Measurements from ENCODE around the gene TGM3.

TGM3 gene

DNA sequence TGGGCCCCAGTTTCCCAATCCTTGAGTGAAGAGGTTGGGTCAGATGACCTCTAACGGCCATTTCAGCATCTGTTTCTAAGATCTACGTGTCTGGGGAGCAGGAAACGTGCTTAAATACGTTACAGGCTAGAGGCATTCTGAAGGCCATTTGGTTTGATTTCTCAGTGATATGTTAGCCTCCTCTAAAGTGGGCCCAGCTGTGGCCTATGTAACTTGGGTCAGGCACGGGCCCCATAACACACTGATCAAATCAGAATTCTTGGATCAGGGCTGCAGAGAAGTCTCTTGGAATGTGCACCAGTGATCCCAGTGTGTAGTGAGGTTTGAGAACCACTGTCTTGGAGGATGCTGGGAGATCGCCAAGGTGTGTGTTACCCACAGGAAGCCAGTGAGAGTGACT lies 36.1 kb upstream of the TGM3 start:
- Histone ChIP-seq H3K27ac (replicated peaks; ENCODE audit: low read length) (no peak overlapping the region), H4K91ac (ENCODE audit: low read depth, low read length, poor library complexity) (no peak overlapping the region), H4K8ac (ENCODE audit: low read depth, low read length) (no peak overlapping the region), H3K36me3 (replicated peaks in 1 of 2; ENCODE audit: control insufficient read depth in 2 of 2, insufficient read depth in 2 of 2, low read length in 2 of 2) (no peaks in the 10 kb centered on the region), H3K27me3 (ENCODE audit: control insufficient read depth in 3 of 3, insufficient read depth in 3 of 3, low read depth in 1 of 3, low read length in 3 of 3) (no peaks in the 10 kb centered on the region), H3K4me1 (ENCODE audit: control insufficient read depth in 2 of 2, insufficient read depth in 1 of 2, low read depth in 1 of 2, low read length in 2 of 2) (peaks cover 3 to 8% of the 10 kb centered on the region in 2 donors), H3K4me2 (ENCODE audit: insufficient read depth, low read length, poor library complexity, severe bottlenecking) (no peak overlapping the region), H3K9ac (ENCODE audit: low read depth, low read length, poor library complexity) (no peak overlapping the region), H2BK120ac (ENCODE audit: low read depth, low read length) (no peak overlapping the region), H3K23ac (ENCODE audit: low read depth, low read length, poor library complexity) (no peak overlapping the region), H3K14ac (ENCODE audit: low read length) (no peak overlapping the region), H3K18ac (ENCODE audit: low read length) (no peak overlapping the region), H2AK5ac (ENCODE audit: low read depth, low read length) (no peak overlapping the region), H2BK15ac (ENCODE audit: low read length) (no peak overlapping the region), H2AFZ (ENCODE audit: low read length) (no peak overlapping the region), H3K79me1 (ENCODE audit: low read depth, low read length) (no peaks in the 10 kb centered on the region), H2BK5ac (ENCODE audit: low read length) (no peak overlapping the region), H3K4me3 (ENCODE audit: low read length in 2 of 2) (no peak overlapping the region), H3K4ac (ENCODE audit: low read length) (no peak overlapping the region), H2BK12ac (ENCODE audit: low read length) (no peak overlapping the region), H3K9me3 (replicated peaks in 1 of 2; ENCODE audit: control insufficient read depth in 2 of 2, insufficient read depth in 1 of 2, low read depth in 1 of 2, low read length in 2 of 2) (no peaks in the 10 kb centered on the region)
- no peak for DNase-seq (ENCODE audit: low spot score)
- no CpG with 5 or more reads among the region's 6 CpGs for WGBS, 2 donors (ENCODE audit: extremely low coverage in 2 of 2, insufficient read length in 2 of 2, insufficient replicate concordance in 1 of 2)

- Histone ChIP-seq H3K4me3 (ENCODE audit: low read length in 2 of 2) (no peak overlapping the region), H3K14ac (ENCODE audit: low read length) (no peak overlapping the region), H2AK5ac (ENCODE audit: low read depth, low read length) (no peak overlapping the region), H3K4ac (ENCODE audit: low read length) (no peak overlapping the region), H3K36me3 (replicated peaks in 1 of 2; ENCODE audit: control insufficient read depth in 2 of 2, insufficient read depth in 2 of 2, low read length in 2 of 2) (no peaks in the 10 kb centered on the region), H3K9me3 (replicated peaks in 1 of 2; ENCODE audit: control insufficient read depth in 2 of 2, insufficient read depth in 1 of 2, low read depth in 1 of 2, low read length in 2 of 2) (no peaks in the 10 kb centered on the region), H2BK120ac (ENCODE audit: low read depth, low read length) (no peak overlapping the region), H4K91ac (ENCODE audit: low read depth, low read length, poor library complexity) (no peak overlapping the region), H2BK15ac (ENCODE audit: low read length) (no peak overlapping the region), H3K9ac (ENCODE audit: low read depth, low read length, poor library complexity) (no peak overlapping the region), H3K23ac (ENCODE audit: low read depth, low read length, poor library complexity) (no peak overlapping the region), H2BK12ac (ENCODE audit: low read length) (no peak overlapping the region), H3K4me2 (ENCODE audit: insufficient read depth, low read length, poor library complexity, severe bottlenecking) (no peak overlapping the region), H2BK5ac (ENCODE audit: low read length) (no peak overlapping the region), H4K8ac (ENCODE audit: low read depth, low read length) (no peak overlapping the region), H3K4me1 (ENCODE audit: control insufficient read depth in 2 of 2, insufficient read depth in 1 of 2, low read depth in 1 of 2, low read length in 2 of 2) (peaks cover 6 to 11% of the 10 kb centered on the region in 2 donors), H2AFZ (ENCODE audit: low read length) (no peak overlapping the region), H3K27me3 (ENCODE audit: control insufficient read depth in 3 of 3, insufficient read depth in 3 of 3, low read depth in 1 of 3, low read length in 3 of 3) (no peaks in the 10 kb centered on the region), H3K27ac (replicated peaks; ENCODE audit: low read length) (no peak overlapping the region), H3K18ac (ENCODE audit: low read length) (no peak overlapping the region), H3K79me1 (ENCODE audit: low read depth, low read length) (no peaks in the 10 kb centered on the region)
- DNase-seq (ENCODE audit: low spot score) = no peak
- no CpG with 5 or more reads among the region's 9 CpGs for WGBS, 2 donors (ENCODE audit: extremely low coverage in 2 of 2, insufficient read length in 2 of 2, insufficient replicate concordance in 1 of 2)
Observed at GRCh38 chr20:2260250-2260649, 35.6 kb upstream of the TGM3 start.

DNA sequence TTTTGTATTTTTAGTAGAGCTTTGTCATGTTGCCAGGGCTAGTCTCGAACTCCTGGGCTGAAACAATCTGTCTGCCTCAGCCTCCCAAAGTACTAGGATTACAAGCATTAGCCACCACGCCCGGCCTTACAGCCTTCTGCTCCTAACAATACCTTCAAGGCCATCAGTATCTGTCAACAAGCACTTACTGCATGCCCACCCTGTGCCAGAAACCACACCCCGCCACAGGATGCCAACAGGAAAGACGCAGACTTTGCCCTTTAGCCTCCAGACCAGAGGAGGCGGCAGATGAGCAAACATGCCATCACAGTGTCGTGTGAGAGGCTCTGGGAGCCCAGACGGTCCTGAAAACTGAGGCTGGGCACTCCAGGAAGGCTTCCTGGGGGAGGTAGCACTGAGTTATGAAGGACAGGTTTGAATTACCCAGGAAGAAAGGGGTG lies 34.7 kb upstream of the TGM3 start:
- DNase-seq (ENCODE audit: low spot score) = no peak
- no peak overlapping the region for H3K9ac ChIP-seq (ENCODE audit: low read depth, low read length, poor library complexity)
- peaks cover 6 to 8% of the 10 kb centered on the region in 2 donors for H3K4me1 ChIP-seq (ENCODE audit: control insufficient read depth in 2 of 2, insufficient read depth in 1 of 2, low read depth in 1 of 2, low read length in 2 of 2)
- H3K27ac ChIP-seq (replicated peaks; ENCODE audit: low read length) = no peak overlapping the region
- no peak overlapping the region for H4K91ac ChIP-seq (ENCODE audit: low read depth, low read length, poor library complexity)
- no peak overlapping the region for H2BK12ac ChIP-seq (ENCODE audit: low read length)
- H3K23ac ChIP-seq (ENCODE audit: low read depth, low read length, poor library complexity) = no peak overlapping the region
- WGBS, 2 donors (ENCODE audit: extremely low coverage in 2 of 2, insufficient read length in 2 of 2, insufficient replicate concordance in 1 of 2) = no CpG with 5 or more reads among the region's 8 CpGs
- no peak overlapping the region for H3K14ac ChIP-seq (ENCODE audit: low read length)
- no peak overlapping the region for H3K4me2 ChIP-seq (ENCODE audit: insufficient read depth, low read length, poor library complexity, severe bottlenecking)
- no peak overlapping the region for H3K4ac ChIP-seq (ENCODE audit: low read length)
- H2BK120ac ChIP-seq (ENCODE audit: low read depth, low read length) = no peak overlapping the region
- H3K4me3 ChIP-seq (ENCODE audit: low read length in 2 of 2) = no peak overlapping the region
- H2BK15ac ChIP-seq (ENCODE audit: low read length) = peak overlapping the region; percentile 19
- H3K27me3 ChIP-seq (ENCODE audit: control insufficient read depth in 3 of 3, insufficient read depth in 3 of 3, low read depth in 1 of 3, low read length in 3 of 3) = no peaks in the 10 kb centered on the region
- H3K36me3 ChIP-seq (replicated peaks in 1 of 2; ENCODE audit: control insufficient read depth in 2 of 2, insufficient read depth in 2 of 2, low read length in 2 of 2) = no peaks in the 10 kb centered on the region
- H4K8ac ChIP-seq (ENCODE audit: low read depth, low read length) = no peak overlapping the region
- H3K79me1 ChIP-seq (ENCODE audit: low read depth, low read length) = no peaks in the 10 kb centered on the region
- H2AK5ac ChIP-seq (ENCODE audit: low read depth, low read length) = peak overlapping the region; percentile 15
- no peak overlapping the region for H3K18ac ChIP-seq (ENCODE audit: low read length)
- no peak overlapping the region for H2BK5ac ChIP-seq (ENCODE audit: low read length)
- H2AFZ ChIP-seq (ENCODE audit: low read length) = no peak overlapping the region
- H3K9me3 ChIP-seq (replicated peaks in 1 of 2; ENCODE audit: control insufficient read depth in 2 of 2, insufficient read depth in 1 of 2, low read depth in 1 of 2, low read length in 2 of 2) = no peaks in the 10 kb centered on the region

DNA sequence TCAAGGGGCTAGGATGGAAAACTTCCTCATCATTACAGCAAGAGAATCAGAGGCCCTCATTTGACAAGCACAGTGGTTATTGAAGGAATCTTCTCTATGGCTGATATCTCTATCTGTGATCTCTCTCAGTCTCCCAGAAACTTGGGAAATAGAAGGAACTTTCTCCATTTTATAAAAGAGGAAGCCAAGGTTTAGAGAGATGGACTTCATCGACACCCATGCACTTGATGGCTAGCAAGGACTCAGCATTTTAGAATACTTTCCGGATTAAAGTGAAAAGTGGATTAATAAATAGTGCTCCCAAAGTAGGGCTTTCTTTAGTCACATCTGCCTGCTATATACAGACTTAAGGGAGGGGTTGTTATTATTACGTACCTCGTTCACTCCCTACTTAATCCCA lies 34.2 kb upstream of the TGM3 start:
- no peaks in the 10 kb centered on the region for H3K79me1 ChIP-seq (ENCODE audit: low read depth, low read length)
- H2BK12ac ChIP-seq (ENCODE audit: low read length) = no peak overlapping the region
- H2AK5ac ChIP-seq (ENCODE audit: low read depth, low read length) = no peak overlapping the region
- H3K4me2 ChIP-seq (ENCODE audit: insufficient read depth, low read length, poor library complexity, severe bottlenecking) = no peak overlapping the region
- H3K18ac ChIP-seq (ENCODE audit: low read length) = no peak overlapping the region
- no peak overlapping the region for H2BK120ac ChIP-seq (ENCODE audit: low read depth, low read length)
- no peak for DNase-seq (ENCODE audit: low spot score)
- no peak overlapping the region for H3K27ac ChIP-seq (replicated peaks; ENCODE audit: low read length)
- no CpG with 5 or more reads among the region's 4 CpGs for WGBS, 2 donors (ENCODE audit: extremely low coverage in 2 of 2, insufficient read length in 2 of 2, insufficient replicate concordance in 1 of 2)
- no peak overlapping the region for H4K91ac ChIP-seq (ENCODE audit: low read depth, low read length, poor library complexity)
- H3K27me3 ChIP-seq (ENCODE audit: control insufficient read depth in 3 of 3, insufficient read depth in 3 of 3, low read depth in 1 of 3, low read length in 3 of 3) = no peaks in the 10 kb centered on the region
- no peak overlapping the region for H4K8ac ChIP-seq (ENCODE audit: low read depth, low read length)
- H3K36me3 ChIP-seq (replicated peaks in 1 of 2; ENCODE audit: control insufficient read depth in 2 of 2, insufficient read depth in 2 of 2, low read length in 2 of 2) = no peaks in the 10 kb centered on the region
- H2BK15ac ChIP-seq (ENCODE audit: low read length) = no peak overlapping the region
- H2AFZ ChIP-seq (ENCODE audit: low read length) = no peak overlapping the region
- H3K23ac ChIP-seq (ENCODE audit: low read depth, low read length, poor library complexity) = no peak overlapping the region
- H3K4ac ChIP-seq (ENCODE audit: low read length) = no peak overlapping the region
- H2BK5ac ChIP-seq (ENCODE audit: low read length) = no peak overlapping the region
- H3K14ac ChIP-seq (ENCODE audit: low read length) = no peak overlapping the region
- H3K4me3 ChIP-seq (ENCODE audit: low read length in 2 of 2) = no peak overlapping the region
- H3K4me1 ChIP-seq (ENCODE audit: control insufficient read depth in 2 of 2, insufficient read depth in 1 of 2, low read depth in 1 of 2, low read length in 2 of 2) = peaks cover 6 to 7% of the 10 kb centered on the region in 2 donors
- no peak overlapping the region for H3K9ac ChIP-seq (ENCODE audit: low read depth, low read length, poor library complexity)
- H3K9me3 ChIP-seq (replicated peaks in 1 of 2; ENCODE audit: control insufficient read depth in 2 of 2, insufficient read depth in 1 of 2, low read depth in 1 of 2, low read length in 2 of 2) = no peaks in the 10 kb centered on the region
